A549 (cell line): ENCODE measurements around the gene TGFBI. TPM values are rescaled to one million over a fixed set of nuclear protein-coding genes. Genes with fewer than 3 reads are reported as not detected.
A peak's percentile ranks its signal among the peaks of the same experiment; 100 is the strongest.

Experiments used
- ATAC-seq, 2 experiments: fragments of 200-7000 bp in 1 of 2; fragments of >200 bp in 1 of 2; cut with Nextera tagmentation in 1 of 2; cut with Tn5 transposase in 1 of 2; 3 replicates each; pipeline versions ENCODE4 v1.8.0 to v1.9.1; 2018 to 2020; ENCODE audit warnings: mild to moderate bottlenecking in 1 of 2, moderate library complexity in 1 of 2
- CTCF ChIA-PET: fragments of 300-600 bp; sonication (Branson Sonifier 250); formaldehyde crosslinking; extraction: SDS; loops from one replicate; lab custom pipeline; 2021; ENCODE audit warnings: antibody characterized with exemption, inconsistent platforms; lab: Yijun Ruan, JAX
- POLR2A ChIA-PET: fragments of 350-600 bp; formaldehyde crosslinking; extraction: SDS; loops from one replicate; lab custom pipeline; 2021; ENCODE audit warnings: antibody characterized with exemption, inconsistent platforms; lab: Yijun Ruan, JAX
- DNase-seq, 2 experiments: peaks; one replicate each; pipeline versions ENCODE4 v3.0.0 to v3.0.0-alpha.2; 2011 to 2016; ENCODE audit warnings: low read depth in 1 of 2, low spot score in 1 of 2
- FAIRE-seq: peaks from 2 replicates; lab custom pipeline; 2011; peaks lifted over from hg19 to GRCh38; lab: Jason Lieb, UNC
- H3K27ac ChIP-seq, 2 experiments: fragments of >200 bp; sonication (Bioruptor Twin); formaldehyde crosslinking; 3 replicates each; pipeline ENCODE4 v1.5.1; 2016 to 2017
- H3K4me1 ChIP-seq: fragments of >200 bp; sonication (Bioruptor Twin); formaldehyde crosslinking; 3 replicates; pipeline ENCODE4 v1.6.1; 2016
- H3K4me2 ChIP-seq: fragments of >200 bp; sonication (Bioruptor Twin); formaldehyde crosslinking; 3 replicates; pipeline ENCODE4 v1.6.1; 2016
- H3K4me3 ChIP-seq: fragments of >200 bp; sonication (Bioruptor Twin); formaldehyde crosslinking; 3 replicates; pipeline ENCODE4 v1.5.1; 2016
- H3K9me3 ChIP-seq: fragments of >200 bp; sonication (Bioruptor Twin); formaldehyde crosslinking; 3 replicates; pipeline ENCODE4 v1.6.1; 2016
- ATOH8 ChIP-seq: fragments of 250-450 bp; sonication (Bioruptor Pico); IDR thresholded peaks from 2 replicates; pipeline ENCODE4 v1.5.0; 2020; ENCODE audit warnings: low read depth, mild to moderate bottlenecking, moderate library complexity
- BCL3 ChIP-seq: fragments of >200 bp; sonication (Bioruptor Twin); formaldehyde crosslinking; IDR thresholded peaks from 3 replicates; pipeline ENCODE4 v1.6.1; 2016
- BHLHE40 ChIP-seq: IDR thresholded peaks from 2 replicates; pipeline ENCODE4 v1.6.1; 2012; ENCODE audit warnings: low read depth, low read length, inconsistent platforms
- CBX8 ChIP-seq: fragments of 200-600 bp; sonication (generic); IDR thresholded peaks from 2 replicates; pipeline ENCODE4 v1.6.1; 2016
- CEBPB ChIP-seq, 2 experiments: fragments of >200 bp in 1 of 2; sonication (Bioruptor Twin) in 1 of 2; formaldehyde crosslinking in 1 of 2; IDR thresholded peaks; 2 replicates each; pipeline ENCODE4 v1.6.1; 2012 to 2016
- FOSB ChIP-seq: fragments of 250-450 bp; sonication (Bioruptor Pico); IDR thresholded peaks from 2 replicates; pipeline ENCODE4 v1.5.0; 2020; ENCODE audit warnings: mild to moderate bottlenecking, moderate library complexity
- GATA3 ChIP-seq: IDR thresholded peaks from 2 replicates; pipeline ENCODE4 v1.6.1; 2012; ENCODE audit warnings: borderline replicate concordance
- HEYL ChIP-seq: fragments of 250-450 bp; sonication (Bioruptor Pico); IDR thresholded peaks from 2 replicates; pipeline ENCODE4 v1.8.0; 2021; ENCODE audit warnings: mild to moderate bottlenecking, moderate library complexity
- HOXB13 ChIP-seq: fragments of 250-450 bp; sonication (Bioruptor Pico); IDR thresholded peaks from 2 replicates; pipeline ENCODE4 v1.5.0; 2020; ENCODE audit warnings: low read depth, mild to moderate bottlenecking, moderate library complexity
- JUN ChIP-seq, 2 experiments: fragments of >200 bp; sonication (Bioruptor Twin); formaldehyde crosslinking; IDR thresholded peaks; 2 replicates in 1 of 2; 3 replicates in 1 of 2; pipeline ENCODE4 v1.6.1; 2016 to 2017
- KDM5A ChIP-seq: fragments of 200-600 bp; sonication (generic); IDR thresholded peaks from 2 replicates; pipeline ENCODE4 v1.6.1; 2016; ENCODE audit warnings: antibody characterized with exemption, mild to moderate bottlenecking
- NFE2L2 ChIP-seq: fragments of 150-350 bp; conservative IDR thresholded peaks from 2 replicates; pipeline ENCODE4 v1.6.1; 2014; ENCODE audit warnings: low read length
- NPAS2 ChIP-seq: fragments of 250-450 bp; sonication (Bioruptor Pico); IDR thresholded peaks from 2 replicates; pipeline ENCODE4 v1.8.0; 2022; ENCODE audit warnings: mild to moderate bottlenecking, moderate library complexity, borderline replicate concordance
- POLR2A ChIP-seq: IDR thresholded peaks from 2 replicates; pipeline ENCODE4 v1.6.1; 2012; ENCODE audit warnings: mild to moderate bottlenecking, low read length
- POLR2AphosphoS2 ChIP-seq: conservative IDR thresholded peaks from 2 replicates; pipeline ENCODE4 v1.6.1; 2012; ENCODE audit warnings: low read length, improper control_type of control experiment, inconsistent platforms
- RAD21 ChIP-seq, 2 experiments: fragments of >200 bp in 1 of 2; sonication (Bioruptor Twin) in 1 of 2; formaldehyde crosslinking in 1 of 2; IDR thresholded peaks in 1 of 2; conservative IDR thresholded peaks in 1 of 2; 2 replicates in 1 of 2; 3 replicates in 1 of 2; pipeline ENCODE4 v1.6.1; 2012 to 2018; ENCODE audit warnings: inconsistent platforms in 1 of 2
- RARB ChIP-seq: fragments of 250-450 bp; sonication (Bioruptor Pico); IDR thresholded peaks from 2 replicates; pipeline ENCODE4 v1.8.0; 2021; ENCODE audit warnings: mild to moderate bottlenecking, moderate library complexity
- RCOR1 ChIP-seq: fragments of 150-350 bp; IDR thresholded peaks from 2 replicates; pipeline ENCODE4 v1.6.1; 2014; ENCODE audit warnings: antibody characterized with exemption, low read length, low read depth
- REST ChIP-seq: fragments of 200-600 bp; sonication (generic); IDR thresholded peaks from 2 replicates; pipeline ENCODE4 v1.6.1; 2016; ENCODE audit warnings: antibody characterized with exemption, mild to moderate bottlenecking, moderate library complexity
- RNF2 ChIP-seq: fragments of 200-600 bp; sonication (generic); IDR thresholded peaks from 2 replicates; pipeline ENCODE4 v1.6.1; 2016; ENCODE audit warnings: low read depth, mild to moderate bottlenecking, antibody characterized with exemption, moderate library complexity, borderline replicate concordance
- ZNF302 ChIP-seq: fragments of 250-450 bp; sonication (Bioruptor Pico); IDR thresholded peaks from 2 replicates; pipeline ENCODE4 v1.9.0; 2021; ENCODE audit warnings: inconsistent platforms, mild to moderate bottlenecking, moderate library complexity
- WGBS: methylation state at CpG from one replicate; pipeline ENCODE4 v1.1.6; 2017; ENCODE audit errors: missing lambda C conversion rate; 5-methylcytosine and 5-hydroxymethylcytosine counted together
- polyA plus RNA-seq, 4 experiments: library from polyadenylated mRNA; depleted of rRNA in 3 of 4; stranded (reverse); fragments of >200 nt; fragmentation: RNase III in 1 of 4; extraction: RNeasy Plus Mini Kit Qiagen cat#74134 plus additional on column Dnase treatment in 1 of 4; gene quantifications; 2 replicates in 3 of 4; 3 replicates in 1 of 4; pipeline ENCODE4 v1.2.3, GENCODE V29; 2011 to 2017

TGFBI gene
- polyA plus RNA-seq, 2 of the 4 experiments (the other 2 are of a cell fraction) = 1,135 to 1,859 TPM

- Histone ChIP-seq H3K9me3 (no peaks in the 10 kb centered on the region), H3K4me1 (peaks cover 99% of the 10 kb centered on the region)
- TF ChIP-seq RNF2 (no peak), JUN (IDR thresholded peaks at IDR 0.05) (peak in 1 of 2 experiments; percentile 11; a peak in 2 of 5 replicates)
- TF ChIP-seq, all 56 proteins: peak for 1
- Histone ChIP-seq H3K4me2 (peak overlapping the region; percentile 6; the same call in 2 of the 3 replicates), H3K4me3 (no peak overlapping the region), H3K27ac (peak overlapping the region; percentile 35 to 77; a peak in 5 of 6 replicates)
- no peak for FAIRE-seq
- ChIA-PET CTCF (interaction anchor here (0.9 to 12.3 kb wide), 7 partner anchors 10 to 91 kb away, joined by 3 to 79 read pairs (median 3); no protein-coding TSS in a partner anchor), POLR2A (interaction anchor here (1.1 to 3.1 kb wide), 6 partner anchors 15 to 91 kb away, joined by 3 to 16 read pairs (median 6); no protein-coding TSS in a partner anchor)
- 97% methylated on average over 7 of the region's 7 CpGs for WGBS
- no peak for ATAC-seq
- DNase-seq = no peak
Observed at GRCh38 chr5:136035837-136036236, 7.0 kb downstream of the TGFBI start.

- TF ChIP-seq GATA3 = no peak
- TF ChIP-seq CBX8 = no peak
- peak; percentile 87 for TF ChIP-seq POLR2AphosphoS2
- no peak for TF ChIP-seq POLR2A
- TF ChIP-seq RAD21 (conservative IDR thresholded peaks at IDR 0.05 in 1 of 2, IDR thresholded peaks at IDR 0.05 in 1 of 2) = no peak
- no peak for TF ChIP-seq ZNF302 (CRISPR knock-in tag)
- TF ChIP-seq CEBPB (IDR thresholded peaks at IDR 0.05) = no peak
- TF ChIP-seq ATOH8 (CRISPR knock-in tag) = no peak
- no peak for TF ChIP-seq RCOR1
- peak in 1 of 2 experiments; percentile 28; a peak in 1 of 5 replicates for TF ChIP-seq JUN (IDR thresholded peaks at IDR 0.05)
- no peak for TF ChIP-seq RNF2
- no peak for TF ChIP-seq NPAS2 (CRISPR knock-in tag)
- no peak for TF ChIP-seq KDM5A
- TF ChIP-seq HOXB13 (CRISPR knock-in tag) = no peak
- no peak for TF ChIP-seq REST
- no peak for TF ChIP-seq NFE2L2
- TF ChIP-seq HEYL (CRISPR knock-in tag) = no peak
- peak; percentile 54; the same call in 1 of the 2 replicates for TF ChIP-seq RARB (CRISPR knock-in tag)
- 0 out of 3 replicates have a peak, but pooled peaks have one; percentile 14 for TF ChIP-seq BCL3
- TF ChIP-seq FOSB = no peak
- TF ChIP-seq BHLHE40 = no peak
- FAIRE-seq = no peak
- ATAC-seq = no peak
- peak overlapping the region; percentile 6; the same call in 2 of the 3 replicates for H3K4me2 ChIP-seq
- POLR2A ChIA-PET = interaction anchor here (1.1 to 3.1 kb wide), 6 partner anchors 8 to 59 kb away, joined by 3 to 16 read pairs (median 6); partner anchors contain the start of gene TGFBI
- no peak for DNase-seq
- WGBS = 92% methylated on average over 1 of the region's 1 CpG
- CTCF ChIA-PET = interaction anchor here (0.9 to 12.3 kb wide), 7 partner anchors 9 to 91 kb away, joined by 3 to 79 read pairs (median 3); no protein-coding TSS in a partner anchor
- H3K9me3 ChIP-seq = no peaks in the 10 kb centered on the region
- no peak overlapping the region for H3K4me3 ChIP-seq
- H3K27ac ChIP-seq = peak overlapping the region; percentile 35 to 77; a peak in 5 of 6 replicates
- H3K4me1 ChIP-seq = peaks cover 99% of the 10 kb centered on the region
Observed at GRCh38 chr5:136036293-136036911, 7.6 kb downstream of the TGFBI start.
